Stromal cell of bone marrow (primary cell): Measurements from ENCODE around the gene TXNRD2.

Experiments
- DNase-seq: peaks from one replicate; pipeline ENCODE4 v3.0.0-alpha.2; 2012; ENCODE audit warnings: low read depth

Gene TXNRD2

GRCh38 chr22:19862619-19863246 is 78.9 kb downstream of the TXNRD2 start:
- DNase-seq, result no peak

DNA sequence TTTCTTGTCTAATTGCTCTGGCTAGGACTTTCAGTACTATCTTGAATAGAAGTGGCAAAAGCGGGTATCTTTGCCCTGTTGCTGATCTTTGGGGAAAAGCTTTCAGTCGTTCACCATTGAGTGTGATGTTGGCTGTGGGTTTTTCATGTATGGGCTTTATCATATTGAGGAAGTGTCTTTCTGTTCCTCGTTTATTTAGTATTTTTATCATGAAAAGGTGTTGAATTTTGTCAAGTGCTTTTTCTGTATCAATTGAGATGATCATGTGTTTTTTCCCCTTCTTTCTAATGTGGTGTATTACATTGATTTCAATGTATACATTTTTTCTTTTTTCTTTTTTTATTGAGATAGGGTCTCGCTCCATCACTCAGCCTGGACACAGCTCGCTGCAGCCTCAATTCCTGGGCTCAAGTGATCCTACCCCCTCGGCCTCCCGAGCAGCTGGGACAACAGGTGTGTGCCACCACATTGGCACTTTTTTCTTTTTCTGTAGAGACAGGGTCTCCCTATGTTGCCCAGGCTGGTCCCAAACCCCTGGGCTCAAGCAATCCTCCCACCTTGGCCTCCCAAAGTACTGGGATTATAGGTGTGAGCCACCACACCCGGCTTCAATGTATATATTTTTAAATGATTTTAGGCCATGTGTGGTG is 81.6 kb downstream of the TXNRD2 start:
- DNase-seq, result no peak

- DNase-seq, result no peak
Measured at GRCh38 chr22:19857382-19857781, 84.2 kb downstream of the TXNRD2 start.

- DNase-seq, result no peak
Measured at GRCh38 chr22:19855504-19856409, 85.9 kb downstream of the TXNRD2 start.

DNA sequence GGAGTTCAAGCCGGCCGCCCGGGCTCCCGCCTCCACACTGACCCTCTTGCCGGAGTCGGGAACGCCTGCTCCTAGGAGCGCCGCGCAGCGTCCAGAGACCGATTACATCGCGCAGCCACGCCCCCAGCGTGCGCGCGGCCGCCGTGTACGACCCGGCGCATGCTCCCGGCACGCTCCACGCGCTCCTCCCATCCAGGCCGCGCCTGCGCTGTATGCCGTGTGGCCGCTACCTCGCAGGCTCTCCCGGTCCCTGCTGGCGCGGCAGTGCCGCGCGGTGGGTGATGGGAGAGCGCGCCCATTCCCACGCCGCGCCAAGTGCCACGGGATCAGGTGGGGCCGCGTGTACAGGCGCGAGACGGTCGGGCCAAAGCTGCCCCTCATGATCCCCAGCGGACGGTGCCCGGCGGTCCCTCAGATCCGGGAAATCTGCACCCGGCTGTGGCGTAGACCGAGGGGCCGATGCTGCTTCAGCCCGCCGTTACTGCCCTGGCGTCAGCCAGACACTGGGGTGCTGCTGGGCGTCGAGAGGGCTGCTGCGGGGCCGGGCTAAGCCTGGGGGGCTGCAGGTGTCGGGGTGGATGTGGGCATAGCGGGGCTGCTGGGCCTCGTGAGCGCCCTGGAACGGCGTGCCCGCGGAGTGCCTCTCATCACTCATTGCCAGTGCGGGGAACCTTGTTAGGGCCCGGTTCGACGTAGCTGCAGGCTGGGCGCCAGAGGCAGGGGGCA is 86.7 kb downstream of the TXNRD2 start, which contains the start of the genes GNB1L and RTL10:
Gene GNB1L (minus strand): TSS at position 97 of the 726 bp plus-strand sequence. CDS start 33,519 bp downstream, outside the sequence.
Gene RTL10 (minus strand): TSS at position 97 of the 726 bp plus-strand sequence. CDS start 2,613 bp downstream, outside the sequence.
- peak; percentile 94 for DNase-seq

DNA sequence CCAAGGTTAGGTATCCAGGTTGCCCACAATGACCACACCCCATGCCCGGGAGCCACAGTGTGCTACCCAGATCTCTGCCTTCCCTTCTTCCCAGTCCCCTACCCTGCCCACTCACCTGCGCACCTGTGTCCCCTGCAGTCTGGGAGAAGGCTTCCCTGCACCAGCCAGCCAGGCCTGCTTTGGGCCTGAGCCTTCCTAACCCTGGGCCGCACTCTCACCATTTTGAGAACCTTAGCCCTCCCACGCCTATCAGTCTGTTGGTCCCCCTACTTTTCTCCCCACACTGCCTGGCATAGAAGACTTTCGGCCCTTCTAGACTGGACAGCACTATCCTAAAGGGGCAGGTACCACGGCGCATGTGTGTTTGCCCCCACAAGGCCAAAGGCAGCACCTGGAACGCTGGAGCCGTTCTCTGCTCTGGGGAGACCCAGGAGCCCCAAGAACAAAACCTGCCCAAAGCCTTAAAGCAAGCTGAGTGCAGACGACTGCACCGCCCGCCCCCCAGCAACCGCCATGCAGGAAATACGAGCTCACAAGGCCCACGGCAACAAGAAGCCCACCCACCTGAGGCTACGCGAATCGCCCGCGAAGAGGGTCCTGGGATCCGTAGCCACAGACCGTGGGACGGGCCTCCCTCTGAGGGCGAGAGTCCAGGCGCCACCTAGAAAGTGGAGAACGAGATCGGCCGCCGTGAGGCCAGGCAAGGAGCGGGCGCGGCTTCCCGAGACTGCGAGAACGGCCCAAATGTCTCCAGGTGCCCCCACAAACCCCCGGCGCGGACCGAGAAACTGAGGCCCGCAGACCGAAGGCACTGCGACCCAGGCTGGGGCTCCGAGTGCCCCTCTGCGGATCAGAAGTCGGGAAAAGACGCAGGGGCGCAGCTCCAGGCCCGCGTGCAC is 87.5 kb downstream of the TXNRD2 start:
- DNase-seq, result no peak

GRCh38 chr22:19853058-19853878 is 88.3 kb downstream of the TXNRD2 start:
- no peak for DNase-seq

GRCh38 chr22:19852177-19852781 is 89.3 kb downstream of the TXNRD2 start:
- DNase-seq, result no peak

GRCh38 chr22:19851291-19852176 is 90.1 kb downstream of the TXNRD2 start:
- DNase-seq, result no peak

DNA sequence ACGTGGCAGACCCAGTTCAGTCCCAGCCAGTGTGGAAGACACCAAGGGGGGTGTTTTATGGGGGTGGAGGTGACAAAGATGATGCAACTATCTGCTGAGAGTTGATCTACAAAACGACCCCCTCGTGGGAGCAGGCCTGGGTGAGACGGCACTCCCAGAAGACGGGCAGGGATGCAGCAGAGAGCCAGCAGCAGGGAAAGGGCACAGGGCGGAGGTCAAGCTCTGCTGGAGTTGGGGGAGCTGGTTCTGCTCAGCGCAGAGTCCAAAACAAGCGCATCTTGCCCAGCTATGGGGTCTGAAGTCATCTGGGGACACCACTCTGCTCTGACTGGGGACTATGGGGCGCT is 90.9 kb downstream of the TXNRD2 start:
- no peak for DNase-seq

GRCh38 chr22:19849835-19850762 is 91.5 kb downstream of the TXNRD2 start:
- no peak for DNase-seq

- DNase-seq, result no peak
Measured at GRCh38 chr22:19848298-19849224, 93.1 kb downstream of the TXNRD2 start.

- DNase-seq, result no peak
Measured at GRCh38 chr22:19847345-19847632, 94.3 kb downstream of the TXNRD2 start.

DNA sequence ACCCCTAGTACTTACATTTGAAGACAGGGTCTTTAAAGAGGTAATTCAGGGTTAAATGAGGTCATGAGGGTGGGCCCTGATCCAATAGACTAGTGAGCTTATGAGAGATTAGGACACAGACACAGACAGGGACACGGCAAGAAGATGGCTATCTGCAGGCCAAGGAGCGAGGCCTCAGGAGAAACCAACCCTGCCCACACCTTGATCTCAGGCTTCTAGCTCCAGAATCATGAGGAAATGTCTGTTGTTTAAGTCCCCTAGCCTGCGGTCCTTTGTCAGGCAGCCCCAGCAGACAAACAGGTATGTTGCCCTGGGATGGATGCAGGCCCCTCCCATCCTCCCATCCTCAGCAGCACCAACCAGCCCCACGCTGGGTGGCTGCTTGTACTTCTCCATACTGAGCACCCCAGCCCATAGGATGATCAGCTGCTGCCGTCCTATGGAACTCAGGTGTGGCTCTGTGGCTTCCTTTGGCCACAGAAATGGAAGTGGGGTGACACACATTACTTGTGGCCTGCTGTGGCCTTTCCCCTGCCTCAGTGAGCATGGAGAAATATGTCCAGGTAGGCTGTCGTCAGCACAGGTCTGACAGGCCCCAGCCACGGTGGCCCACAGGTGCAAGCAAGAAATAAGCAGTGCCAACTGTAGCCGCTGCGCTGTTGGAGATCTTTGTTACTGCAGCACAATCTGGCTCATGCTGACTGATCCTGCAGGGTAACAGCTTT is 94.8 kb downstream of the TXNRD2 start:
- no peak for DNase-seq

- no peak for DNase-seq
Measured at GRCh38 chr22:19845054-19845722, 96.4 kb downstream of the TXNRD2 start.
